ENCODE data around the gene POLR2E. TPM values are rescaled to one million over a fixed set of nuclear protein-coding genes. Genes with fewer than 3 reads are reported as not detected.
"Not testable (repeated sequence)": the region's sequence is repeated elsewhere in the genome, so short reads cannot be mapped to it uniquely, and the experiment has no call there.

The POLR2E gene
- polyA plus RNA-seq, 3 donors, result 162 to 168 (median 165) TPM

DNA sequence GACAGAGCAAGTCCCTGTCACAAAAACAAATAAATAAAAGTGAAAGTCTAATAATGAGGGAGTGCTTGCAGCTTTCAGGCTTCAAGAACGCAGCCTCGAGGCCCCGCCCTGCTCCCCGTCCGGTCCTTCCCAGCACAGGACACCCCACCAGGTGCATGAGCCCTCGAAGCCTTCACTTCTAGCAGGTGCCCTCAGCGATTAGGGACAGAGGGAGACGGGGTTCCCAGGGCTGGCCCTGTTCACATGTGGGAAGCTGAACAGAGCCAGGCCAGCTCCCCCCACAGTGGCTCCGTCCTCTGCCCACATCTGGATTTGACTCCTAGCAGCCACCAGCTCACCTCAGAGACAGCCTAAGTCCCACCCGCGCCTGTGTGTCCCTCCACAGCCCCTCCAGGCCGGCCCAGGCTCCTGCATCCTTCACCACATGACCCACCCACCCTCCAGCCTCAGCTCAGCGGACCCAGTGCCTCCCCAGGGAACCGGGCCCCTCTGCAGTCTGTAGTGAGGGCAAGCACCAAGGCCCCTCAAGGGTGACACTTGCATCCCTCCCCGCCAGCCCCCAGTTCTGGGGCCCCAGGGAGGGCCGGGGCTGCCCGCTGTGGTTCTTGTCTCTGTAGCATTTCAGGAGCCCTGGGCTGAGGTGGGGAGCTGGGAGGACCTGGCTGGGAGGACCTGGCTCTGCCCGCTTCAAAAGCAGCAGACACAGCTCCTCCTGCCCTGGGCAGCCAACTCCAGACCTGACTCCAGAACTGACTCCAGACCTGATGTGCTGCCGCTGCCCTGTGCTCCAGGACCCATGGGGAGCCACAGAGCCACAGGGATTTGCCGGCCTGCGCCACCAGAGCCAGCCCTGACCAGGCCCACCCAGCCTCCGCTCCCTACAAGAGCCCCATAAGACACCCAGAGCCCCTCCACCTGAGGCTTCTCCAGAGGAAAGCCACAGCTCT lies 35.9 kb upstream of the POLR2E start:
- no peak for DNase-seq

DNA sequence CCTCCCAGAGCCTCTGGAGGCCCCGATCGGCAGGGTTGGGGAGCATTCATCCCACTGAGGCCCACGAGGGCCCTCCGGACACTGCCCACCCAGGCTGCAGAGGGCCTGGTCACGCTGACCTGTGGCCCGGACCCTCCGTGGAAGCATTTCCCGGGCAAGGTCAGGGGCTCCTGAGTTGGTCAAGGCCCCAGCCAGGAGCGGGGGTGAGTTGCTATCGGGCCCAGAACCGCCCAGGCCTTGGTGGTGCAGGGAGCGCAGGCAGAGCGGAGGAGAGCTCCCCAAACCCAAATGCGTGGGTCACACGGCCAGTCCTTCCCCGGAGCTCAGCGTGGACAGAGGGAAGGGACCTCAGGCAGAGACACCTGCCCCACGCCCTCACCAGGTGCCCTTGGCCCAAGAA lies 34.4 kb upstream of the POLR2E start:
- DNase-seq, result no peak

DNA sequence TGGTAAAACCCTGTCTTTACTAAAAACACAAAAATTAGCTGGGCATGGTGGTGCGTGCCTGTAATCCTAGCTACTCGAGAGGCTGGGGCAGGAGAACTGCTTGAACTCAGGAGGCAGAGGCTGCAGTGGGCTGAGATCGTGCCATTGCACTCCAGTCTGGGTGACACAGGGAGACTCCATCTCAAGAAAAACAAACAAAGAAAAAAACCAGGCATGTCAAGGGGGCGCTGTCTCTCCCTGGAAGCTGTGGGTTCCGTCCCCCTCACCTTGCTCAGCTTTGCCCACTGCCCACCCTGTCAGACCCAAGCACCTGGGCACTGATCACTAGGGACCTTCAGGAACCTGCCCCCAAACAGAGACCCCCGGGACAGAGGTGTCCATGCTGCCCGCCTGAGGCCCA lies 33.9 kb upstream of the POLR2E start:
- DNase-seq, result not testable (repeated sequence)

DNA sequence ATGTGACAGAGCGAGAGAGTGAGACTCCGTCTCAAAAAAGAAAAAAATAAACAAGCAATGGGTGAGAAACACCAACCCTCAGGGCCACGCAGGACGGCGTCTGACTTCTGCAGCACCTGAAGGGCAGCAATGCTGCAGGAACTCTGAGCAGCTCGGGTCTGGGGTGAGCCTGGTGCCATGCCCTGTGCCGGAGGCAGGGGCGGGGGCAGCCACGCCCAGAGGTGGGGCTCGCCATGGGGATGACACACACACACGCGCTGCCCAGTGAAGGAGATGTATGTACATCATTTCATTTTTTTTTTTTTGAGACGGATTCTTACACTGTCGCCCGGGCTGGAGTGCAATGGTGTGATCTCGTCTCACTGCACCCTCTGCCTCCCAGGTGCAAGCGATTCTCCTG lies 32.9 kb upstream of the POLR2E start:
- no peak for DNase-seq

GRCh38 chr19:1126984-1127760 lies 32.0 kb upstream of the POLR2E start:
- DNase-seq, result no peak

GRCh38 chr19:1125601-1126467 lies 30.7 kb upstream of the POLR2E start:
- DNase-seq, result no peak

- no peak for DNase-seq
Measured at GRCh38 chr19:1123885-1124677, 28.9 kb upstream of the POLR2E start.

DNA sequence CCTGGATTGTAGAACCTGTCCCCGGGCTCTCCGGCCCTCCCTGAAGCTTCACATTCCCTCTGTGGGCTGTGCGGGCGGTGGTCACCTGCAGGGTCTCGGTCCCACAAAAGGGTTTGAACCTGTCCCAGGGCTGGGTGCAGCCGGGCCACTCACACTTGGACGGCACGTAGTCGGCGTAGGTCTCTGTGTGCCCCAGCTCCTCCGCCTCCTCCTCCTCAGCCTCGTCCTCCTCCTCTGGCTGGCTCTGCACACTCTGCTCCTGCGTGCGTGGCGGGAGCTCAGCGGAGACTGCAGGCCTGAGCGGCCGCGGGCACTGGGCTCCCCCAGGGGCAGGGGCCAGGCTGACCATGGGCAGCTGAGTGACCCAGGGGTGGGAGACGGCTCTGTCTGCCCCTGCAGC lies 28.2 kb upstream of the POLR2E start:
- DNase-seq, result no peak

GRCh38 chr19:1122972-1123363 lies 27.8 kb upstream of the POLR2E start:
- DNase-seq, result no peak

DNA sequence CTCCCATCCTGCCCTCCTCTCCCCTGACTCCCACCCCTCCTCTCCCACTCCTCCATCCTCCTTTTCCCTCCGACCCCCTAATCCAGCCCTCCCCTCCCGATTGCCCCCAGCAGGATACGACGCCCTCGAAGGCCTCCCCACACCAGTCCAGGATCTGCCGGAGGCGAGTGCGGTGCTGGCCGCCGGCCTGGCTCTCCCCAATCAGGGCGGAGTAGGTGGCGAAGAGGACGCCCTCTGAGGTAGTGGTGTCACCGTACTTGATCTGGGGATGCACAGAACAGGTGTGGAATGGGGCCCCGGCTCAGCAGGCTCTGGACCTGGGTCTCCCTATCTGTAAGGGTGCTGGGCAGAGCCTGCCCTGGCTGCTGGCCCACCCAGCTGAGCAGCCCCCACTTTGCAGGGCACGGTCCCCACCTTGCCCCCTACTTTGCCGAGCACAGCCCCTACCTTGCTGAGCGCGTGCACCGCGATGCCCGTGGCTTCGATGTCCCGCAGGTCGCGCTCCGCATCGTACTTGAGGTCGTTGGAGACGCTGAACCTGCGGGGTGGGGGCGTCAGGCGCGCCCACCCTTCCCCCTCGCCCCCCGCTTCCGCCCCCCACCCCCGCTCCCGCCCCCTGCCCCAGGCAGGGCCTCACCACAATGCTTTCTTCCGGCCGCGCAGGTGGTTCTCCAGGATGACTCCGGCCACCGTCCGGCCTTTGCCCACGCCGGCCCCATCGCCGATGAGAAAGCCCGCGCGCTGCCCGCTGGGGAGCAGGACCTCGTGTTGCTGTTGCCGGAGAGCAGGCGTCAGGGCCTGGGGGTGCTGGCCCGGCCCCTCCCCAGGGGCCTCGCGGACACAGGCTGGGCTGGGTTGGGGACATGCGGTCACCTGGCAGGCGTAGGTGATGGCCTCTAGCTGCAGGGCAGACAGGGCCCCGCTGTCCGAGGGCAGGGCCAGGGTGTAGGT lies 27.1 kb upstream of the POLR2E start:
- no peak for DNase-seq

DNA sequence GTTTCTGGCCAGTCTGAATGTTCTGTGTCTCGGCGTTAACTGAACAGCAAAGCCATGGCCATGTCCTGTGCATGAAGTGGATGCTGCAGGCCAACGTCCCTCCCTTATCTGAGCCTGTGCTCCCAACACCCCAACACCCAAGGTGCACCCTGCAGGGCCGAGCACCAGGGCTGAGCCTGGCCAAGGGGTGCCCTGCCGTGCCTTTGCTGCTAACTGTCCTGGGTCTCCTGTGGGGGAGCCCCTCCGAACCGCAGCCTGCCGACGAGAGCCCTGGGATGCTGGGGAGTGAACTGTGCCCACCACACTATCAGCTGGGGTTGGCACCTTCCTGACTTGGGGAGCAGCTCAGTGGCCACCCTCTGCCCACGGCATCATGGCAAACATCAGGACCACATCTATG lies 26.2 kb upstream of the POLR2E start:
- DNase-seq, result no peak

GRCh38 chr19:1119475-1120217 lies 24.5 kb upstream of the POLR2E start:
- DNase-seq, result no peak

DNA sequence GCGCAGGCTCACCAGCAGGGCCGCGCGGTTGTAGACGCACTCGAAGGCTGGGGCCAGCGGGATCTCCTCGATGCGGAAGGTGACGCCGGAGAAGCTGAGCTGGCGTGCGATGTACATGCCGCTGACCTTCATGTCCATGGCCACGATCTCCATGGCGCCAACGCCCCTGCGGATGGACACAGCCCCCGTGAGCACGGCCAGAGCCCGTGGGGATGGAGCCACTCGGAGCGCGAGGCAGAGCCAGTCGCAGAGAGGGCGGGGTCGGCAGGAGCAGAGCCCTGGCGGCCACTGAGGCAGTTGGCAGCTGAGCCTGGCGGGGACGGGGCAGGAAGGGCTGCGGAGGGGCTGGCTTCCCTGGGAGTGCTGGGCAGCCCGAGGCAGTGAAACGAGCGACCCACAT lies 23.8 kb upstream of the POLR2E start:
- no peak for DNase-seq

DNA sequence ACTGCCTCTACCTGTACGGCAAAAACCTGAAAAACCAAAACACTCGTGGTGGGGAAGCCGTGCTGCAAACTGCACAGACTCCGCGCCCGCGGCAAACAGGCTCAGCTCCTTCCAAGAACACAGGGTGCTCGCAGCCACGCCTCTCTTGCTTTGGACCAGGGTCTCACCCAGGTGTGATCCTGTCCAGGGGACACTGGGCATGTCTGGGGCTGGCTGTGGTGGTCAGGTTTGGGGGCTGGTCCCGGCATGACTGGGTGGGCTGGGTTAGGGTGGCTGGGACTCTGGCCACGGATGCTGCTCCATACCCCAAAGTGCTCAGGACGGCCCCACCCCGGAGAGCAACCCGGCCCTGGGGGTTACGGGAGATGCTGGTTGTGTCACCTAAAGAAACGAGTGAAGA lies 22.5 kb upstream of the POLR2E start:
- DNase-seq, result no peak

DNA sequence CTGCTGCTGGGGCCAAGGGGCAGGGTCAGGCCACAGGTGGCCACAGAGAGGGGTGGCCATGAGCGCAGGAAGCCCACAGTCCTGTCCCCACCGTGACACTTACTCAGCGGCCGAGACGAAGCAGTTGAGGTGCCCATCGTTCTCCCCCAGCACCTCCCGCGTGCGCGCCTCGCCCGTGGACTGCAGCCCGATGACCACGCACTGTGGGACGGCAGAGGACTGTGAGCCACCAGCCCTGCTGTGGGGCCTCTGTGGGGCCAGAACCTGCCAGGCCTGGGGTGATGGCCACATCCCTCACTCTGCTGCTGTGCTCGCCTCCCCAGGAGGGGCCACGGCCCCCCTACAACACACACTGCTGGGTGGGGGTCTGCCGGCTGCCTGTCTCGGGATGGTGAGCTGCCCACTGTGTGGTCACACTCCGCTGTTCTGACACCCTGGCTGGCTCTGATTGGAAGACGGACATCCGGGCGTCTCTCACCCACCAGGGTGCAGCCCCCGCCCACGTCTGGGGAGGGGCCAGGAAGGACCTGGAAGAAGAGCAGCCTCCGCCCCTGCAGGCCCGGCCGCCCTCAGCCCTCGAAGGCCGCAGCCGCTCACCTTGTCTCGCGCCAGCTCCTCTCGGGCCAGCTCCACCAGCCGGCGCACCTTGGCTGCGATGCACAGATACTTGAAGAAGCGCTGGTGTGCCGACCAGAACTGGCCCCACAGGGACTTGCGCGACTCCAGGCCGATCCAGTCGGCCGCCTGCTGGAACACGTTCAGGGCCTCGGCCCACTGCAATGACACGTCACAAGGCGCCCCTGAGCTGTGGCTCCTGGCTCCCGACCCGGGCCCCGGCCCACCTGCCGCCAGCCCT lies 21.8 kb upstream of the POLR2E start:
- no peak for DNase-seq

DNA sequence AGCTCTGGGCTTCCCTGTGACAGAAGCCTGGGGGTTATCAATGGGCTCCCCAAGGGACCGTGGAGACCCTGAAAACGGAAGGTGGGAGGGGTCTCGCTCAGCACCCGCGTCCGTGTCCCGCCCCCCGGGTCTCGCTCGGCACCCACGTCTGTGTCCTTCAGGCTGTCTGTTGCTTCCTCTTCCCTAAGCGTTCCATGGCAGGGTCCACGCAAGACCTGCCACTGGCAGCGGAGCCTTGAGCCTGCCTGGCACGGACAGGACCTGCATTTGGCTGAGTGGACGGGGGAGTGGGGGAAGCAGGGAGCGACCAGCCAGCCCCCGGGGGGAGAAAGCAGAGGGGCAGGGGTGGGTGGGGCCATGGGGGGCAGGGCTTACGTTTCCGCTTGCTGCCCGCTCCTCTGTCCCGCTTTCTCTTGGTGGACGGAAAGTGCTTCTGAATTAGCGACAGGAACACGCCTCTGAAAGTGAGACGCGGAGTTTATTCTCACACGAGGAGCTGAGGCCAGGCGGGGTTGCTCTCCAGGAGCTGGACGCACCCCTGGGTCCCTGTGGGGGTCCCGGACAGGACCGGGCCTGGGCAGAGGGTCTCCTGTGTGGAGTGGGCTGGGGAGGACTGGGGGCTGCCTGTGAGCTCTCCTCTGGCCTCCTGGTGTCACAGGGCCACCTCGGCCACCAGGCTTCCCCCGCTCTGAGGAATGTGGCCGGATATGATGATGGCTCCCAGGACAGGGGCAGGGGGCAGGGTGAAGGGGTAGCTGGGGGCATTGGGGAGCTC lies 20.7 kb upstream of the POLR2E start:
- DNase-seq, result no peak

DNA sequence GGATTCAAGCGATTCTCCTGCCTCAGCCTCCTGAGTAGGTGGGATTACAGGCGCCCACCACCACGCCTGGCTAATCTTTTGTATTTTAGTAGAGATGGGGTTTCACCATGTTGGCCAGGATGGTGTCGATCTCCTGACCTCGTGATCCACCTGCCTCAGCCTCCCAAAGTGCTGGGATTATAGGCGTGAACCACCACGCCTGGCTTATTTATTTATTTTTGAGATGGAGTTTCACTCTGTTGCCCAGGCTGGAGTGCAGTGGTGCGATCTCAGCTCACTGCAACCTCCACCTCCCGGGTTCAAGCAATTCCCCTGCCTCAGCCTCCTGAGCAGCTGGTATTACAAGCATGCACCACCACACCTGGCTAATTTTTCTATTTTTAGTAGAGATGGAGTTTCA lies 19.6 kb upstream of the POLR2E start:
- not testable (repeated sequence) for DNase-seq
